ENCODE results near the gene SLFN13.

The SLFN13 gene

DNA sequence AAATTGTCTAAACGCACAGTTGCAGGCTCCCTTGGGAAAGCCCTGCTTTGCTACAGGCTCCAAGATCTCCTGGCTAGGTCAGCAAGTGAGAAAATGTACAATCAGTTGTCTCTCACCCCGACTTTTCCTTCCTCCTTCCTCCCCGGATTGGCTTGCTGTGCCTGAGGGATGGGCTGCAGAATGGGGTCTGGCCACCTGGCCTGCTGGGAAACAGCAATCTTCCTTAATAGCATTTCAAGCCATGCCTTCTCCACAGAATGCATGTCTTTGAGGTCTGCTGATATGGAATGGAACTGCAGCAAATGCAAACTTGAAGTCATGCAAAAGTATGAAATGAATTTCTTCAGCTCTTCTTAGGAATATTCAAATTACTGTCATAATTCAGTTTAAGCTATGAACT is 42.9 kb upstream of the SLFN13 start:
- Histone ChIP-seq H3K27ac (replicated peaks) (no peak overlapping the region), H3K27me3 (ENCODE audit: insufficient read depth, poor library complexity, severe bottlenecking) (no peaks in the 10 kb centered on the region), H3K4me3 (replicated peaks; ENCODE audit: insufficient read depth, low read length) (no peak overlapping the region)
- DNase-seq (ENCODE audit: low read depth in 1 of 2, low spot score in 1 of 2) = no peak
- TF ChIP-seq GABPA (IDR thresholded peaks at IDR 0.05; ENCODE audit: low read depth) (no peak), SPI1 (IDR thresholded peaks at IDR 0.05; ENCODE audit: borderline replicate concordance, low read depth) (no peak), POLR2AphosphoS5 (IDR thresholded peaks at IDR 0.05; ENCODE audit: low read depth) (no peak)
- TF ChIP-seq, protein P1, sequence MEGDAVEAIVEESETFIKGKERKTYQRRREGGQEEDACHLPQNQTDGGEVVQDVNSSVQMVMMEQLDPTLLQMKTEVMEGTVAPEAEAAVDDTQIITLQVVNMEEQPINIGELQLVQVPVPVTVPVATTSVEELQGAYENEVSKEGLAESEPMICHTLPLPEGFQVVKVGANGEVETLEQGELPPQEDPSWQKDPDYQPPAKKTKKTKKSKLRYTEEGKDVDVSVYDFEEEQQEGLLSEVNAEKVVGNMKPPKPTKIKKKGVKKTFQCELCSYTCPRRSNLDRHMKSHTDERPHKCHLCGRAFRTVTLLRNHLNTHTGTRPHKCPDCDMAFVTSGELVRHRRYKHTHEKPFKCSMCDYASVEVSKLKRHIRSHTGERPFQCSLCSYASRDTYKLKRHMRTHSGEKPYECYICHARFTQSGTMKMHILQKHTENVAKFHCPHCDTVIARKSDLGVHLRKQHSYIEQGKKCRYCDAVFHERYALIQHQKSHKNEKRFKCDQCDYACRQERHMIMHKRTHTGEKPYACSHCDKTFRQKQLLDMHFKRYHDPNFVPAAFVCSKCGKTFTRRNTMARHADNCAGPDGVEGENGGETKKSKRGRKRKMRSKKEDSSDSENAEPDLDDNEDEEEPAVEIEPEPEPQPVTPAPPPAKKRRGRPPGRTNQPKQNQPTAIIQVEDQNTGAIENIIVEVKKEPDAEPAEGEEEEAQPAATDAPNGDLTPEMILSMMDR (IDR thresholded peaks at IDR 0.05; ENCODE audit: insufficient read depth, low read length) = no peak
- TF ChIP-seq, protein P2, sequence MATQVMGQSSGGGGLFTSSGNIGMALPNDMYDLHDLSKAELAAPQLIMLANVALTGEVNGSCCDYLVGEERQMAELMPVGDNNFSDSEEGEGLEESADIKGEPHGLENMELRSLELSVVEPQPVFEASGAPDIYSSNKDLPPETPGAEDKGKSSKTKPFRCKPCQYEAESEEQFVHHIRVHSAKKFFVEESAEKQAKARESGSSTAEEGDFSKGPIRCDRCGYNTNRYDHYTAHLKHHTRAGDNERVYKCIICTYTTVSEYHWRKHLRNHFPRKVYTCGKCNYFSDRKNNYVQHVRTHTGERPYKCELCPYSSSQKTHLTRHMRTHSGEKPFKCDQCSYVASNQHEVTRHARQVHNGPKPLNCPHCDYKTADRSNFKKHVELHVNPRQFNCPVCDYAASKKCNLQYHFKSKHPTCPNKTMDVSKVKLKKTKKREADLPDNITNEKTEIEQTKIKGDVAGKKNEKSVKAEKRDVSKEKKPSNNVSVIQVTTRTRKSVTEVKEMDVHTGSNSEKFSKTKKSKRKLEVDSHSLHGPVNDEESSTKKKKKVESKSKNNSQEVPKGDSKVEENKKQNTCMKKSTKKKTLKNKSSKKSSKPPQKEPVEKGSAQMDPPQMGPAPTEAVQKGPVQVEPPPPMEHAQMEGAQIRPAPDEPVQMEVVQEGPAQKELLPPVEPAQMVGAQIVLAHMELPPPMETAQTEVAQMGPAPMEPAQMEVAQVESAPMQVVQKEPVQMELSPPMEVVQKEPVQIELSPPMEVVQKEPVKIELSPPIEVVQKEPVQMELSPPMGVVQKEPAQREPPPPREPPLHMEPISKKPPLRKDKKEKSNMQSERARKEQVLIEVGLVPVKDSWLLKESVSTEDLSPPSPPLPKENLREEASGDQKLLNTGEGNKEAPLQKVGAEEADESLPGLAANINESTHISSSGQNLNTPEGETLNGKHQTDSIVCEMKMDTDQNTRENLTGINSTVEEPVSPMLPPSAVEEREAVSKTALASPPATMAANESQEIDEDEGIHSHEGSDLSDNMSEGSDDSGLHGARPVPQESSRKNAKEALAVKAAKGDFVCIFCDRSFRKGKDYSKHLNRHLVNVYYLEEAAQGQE (IDR thresholded peaks at IDR 0.05; ENCODE audit: insufficient replicate concordance, low read depth) = no peak

DNA sequence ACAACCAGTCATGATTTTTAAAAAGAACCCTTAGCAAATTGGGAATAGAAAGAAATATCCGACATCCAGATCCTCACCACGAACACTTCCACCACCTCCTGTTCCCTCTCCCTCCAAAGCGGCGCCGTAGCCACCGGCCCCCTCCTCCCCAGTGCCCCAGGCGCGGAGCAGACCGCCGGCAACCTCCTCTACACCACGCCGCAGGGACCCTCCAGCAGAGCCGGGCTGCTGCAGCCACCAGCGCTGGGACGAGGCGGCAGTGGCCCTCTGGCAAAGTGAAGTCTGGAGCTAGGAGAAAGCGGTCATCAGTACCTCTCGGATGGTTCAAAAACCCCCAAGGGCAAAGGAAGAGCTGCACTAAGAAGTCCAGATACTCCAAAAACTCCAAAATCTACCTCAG is 41.4 kb upstream of the SLFN13 start:
- no peak for DNase-seq (ENCODE audit: low read depth in 1 of 2, low spot score in 1 of 2)
- no peaks in the 10 kb centered on the region for H3K27me3 ChIP-seq (ENCODE audit: insufficient read depth, poor library complexity, severe bottlenecking)
- no peak for TF ChIP-seq SPI1 (IDR thresholded peaks at IDR 0.05; ENCODE audit: borderline replicate concordance, low read depth)
- TF ChIP-seq, protein P2 (IDR thresholded peaks at IDR 0.05; ENCODE audit: insufficient replicate concordance, low read depth) = no peak
- no peak overlapping the region for H3K27ac ChIP-seq (replicated peaks)
- no peak overlapping the region for H3K4me3 ChIP-seq (replicated peaks; ENCODE audit: insufficient read depth, low read length)

DNA sequence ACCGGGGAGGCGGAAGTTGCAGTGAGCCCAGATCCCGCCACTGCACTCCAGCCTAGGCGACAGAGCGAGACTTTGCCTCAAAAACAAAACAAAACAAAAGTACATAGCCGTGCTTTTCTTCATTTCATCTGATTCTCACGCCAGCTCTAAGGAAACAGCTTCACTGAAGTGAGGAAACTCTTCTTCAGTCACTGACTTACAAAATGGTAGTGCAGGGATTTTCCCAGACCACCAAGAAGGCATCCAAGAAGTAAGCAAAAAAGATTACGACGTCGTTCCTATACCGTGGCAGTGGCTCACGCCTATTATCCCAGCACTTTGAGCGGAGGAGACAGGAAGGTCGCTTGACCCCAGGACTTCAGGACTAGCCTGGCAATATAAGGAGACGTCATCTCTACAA is 40.4 kb upstream of the SLFN13 start:
- Histone ChIP-seq H3K4me3 (replicated peaks; ENCODE audit: insufficient read depth, low read length) (no peak overlapping the region), H3K27me3 (ENCODE audit: insufficient read depth, poor library complexity, severe bottlenecking) (no peaks in the 10 kb centered on the region), H3K27ac (replicated peaks) (no peak overlapping the region)
- no peak for DNase-seq (ENCODE audit: low read depth in 1 of 2, low spot score in 1 of 2)
- no peak for TF ChIP-seq SPI1 (IDR thresholded peaks at IDR 0.05; ENCODE audit: borderline replicate concordance, low read depth)
- no peak for TF ChIP-seq POLR2AphosphoS5 (IDR thresholded peaks at IDR 0.05; ENCODE audit: low read depth)
- TF ChIP-seq, protein P2 (IDR thresholded peaks at IDR 0.05; ENCODE audit: insufficient replicate concordance, low read depth) = no peak
- TF ChIP-seq, protein P1 (IDR thresholded peaks at IDR 0.05; ENCODE audit: insufficient read depth, low read length) = no peak
- no peak for TF ChIP-seq GABPA (IDR thresholded peaks at IDR 0.05; ENCODE audit: low read depth)
